Memory B cell (primary cell): ENCODE results near the gene ZNF766.

ENCODE experiments used
- ATAC-seq: fragments of 150-1000 bp; cut with Tn5 transposase; 2 replicates; pipeline ENCODE4 v1.10.0; 2021; ENCODE audit warnings: low read depth, mild to moderate bottlenecking, moderate library complexity
- DNase-seq, 2 donors: peaks; one replicate each; pipeline ENCODE4 v3.0.0; 2022; ENCODE audit warnings: low spot score in 2 of 2
- H3K27ac Mint-ChIP-seq: one replicate; pipeline ENCODE4 v1.8.0; 2022; ENCODE audit warnings: mild to moderate bottlenecking, moderate library complexity, mixed read lengths
- H3K27me3 Mint-ChIP-seq: one replicate; pipeline ENCODE4 v1.8.0; 2022; ENCODE audit warnings: mixed read lengths
- H3K36me3 Mint-ChIP-seq: one replicate; pipeline ENCODE4 v1.8.0; 2022; ENCODE audit warnings: mild to moderate bottlenecking, mixed read lengths
- H3K4me1 Mint-ChIP-seq: one replicate; pipeline ENCODE4 v1.8.0; 2022; ENCODE audit warnings: mixed read lengths
- H3K4me3 Mint-ChIP-seq: one replicate; pipeline ENCODE4 v1.8.0; 2022; ENCODE audit warnings: mild to moderate bottlenecking, moderate library complexity, mixed read lengths
- H3K9me3 Mint-ChIP-seq: one replicate; pipeline ENCODE4 v1.8.0; 2022; ENCODE audit warnings: mixed read lengths

The ZNF766 gene

GRCh38 chr19:52269338-52270261 is at the start of gene ZNF766:
Gene ZNF766 (plus strand): TSS chr19:52269587. CDS start chr19:52269614, 27 bp downstream.
- Mint-ChIP-seq H3K36me3 (peaks cover 28% of the 10 kb centered on the region), H3K4me1 (peaks cover 33% of the 10 kb centered on the region), H3K27ac (peak within 1 kb of the TSS; percentile 95), H3K27me3 (no peaks in the 10 kb centered on the region), H3K9me3 (peaks cover 4% of the 10 kb centered on the region), H3K4me3 (peak within 1 kb of the TSS; percentile 95)
- peak; percentile 98 for DNase-seq
- peak; percentile 99 for ATAC-seq

DNA sequence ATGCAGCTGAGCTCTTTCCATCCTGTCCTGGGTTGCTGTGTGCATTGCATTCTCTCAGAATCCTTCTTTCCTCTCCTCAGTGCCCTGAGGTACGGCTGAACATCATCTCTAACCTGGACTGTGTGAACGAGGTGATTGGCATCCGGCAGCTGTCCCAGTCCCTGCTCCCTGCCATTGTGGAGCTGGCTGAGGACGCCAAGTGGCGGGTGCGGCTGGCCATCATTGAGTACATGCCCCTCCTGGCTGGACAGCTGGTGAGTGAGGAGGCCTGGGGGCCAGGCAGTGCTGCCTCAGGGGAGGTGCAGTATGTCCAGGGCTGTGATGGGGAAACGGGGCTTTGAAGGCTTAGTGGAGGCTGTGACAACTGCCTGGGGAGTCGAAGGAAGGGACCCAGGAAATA is 49.8 kb upstream of the ZNF766 start:
- no peaks in the 10 kb centered on the region for H3K27me3 Mint-ChIP-seq
- H3K27ac Mint-ChIP-seq: peak overlapping the region; percentile 85
- no peak for ATAC-seq

GRCh38 chr19:52221031-52221430 is 48.4 kb upstream of the ZNF766 start:
- no peaks in the 10 kb centered on the region for H3K9me3 Mint-ChIP-seq
- peaks cover 46% of the 10 kb centered on the region for H3K36me3 Mint-ChIP-seq
- no peak overlapping the region for H3K27ac Mint-ChIP-seq
- ATAC-seq (no peak), DNase-seq (no peak)
- H3K27me3 Mint-ChIP-seq: no peaks in the 10 kb centered on the region
- H3K4me1 Mint-ChIP-seq: peaks cover 10% of the 10 kb centered on the region
- no peak overlapping the region for H3K4me3 Mint-ChIP-seq

More for the DNA sequence above, 49.8 kb upstream of the ZNF766 start:
- peaks cover 43% of the 10 kb centered on the region for H3K36me3 Mint-ChIP-seq
- no peak for DNase-seq
- H3K9me3 Mint-ChIP-seq: no peaks in the 10 kb centered on the region
- peaks cover 10% of the 10 kb centered on the region for H3K4me1 Mint-ChIP-seq
- H3K4me3 Mint-ChIP-seq: no peak overlapping the region

GRCh38 chr19:52221831-52222375 is 47.5 kb upstream of the ZNF766 start:
- no peaks in the 10 kb centered on the region for H3K9me3 Mint-ChIP-seq
- peaks cover 8% of the 10 kb centered on the region for H3K4me1 Mint-ChIP-seq
- no peak for ATAC-seq
- H3K4me3 Mint-ChIP-seq: no peak overlapping the region
- peaks cover 45% of the 10 kb centered on the region for H3K36me3 Mint-ChIP-seq
- no peaks in the 10 kb centered on the region for H3K27me3 Mint-ChIP-seq
- no peak for DNase-seq
- no peak overlapping the region for H3K27ac Mint-ChIP-seq

- H3K9me3 Mint-ChIP-seq: no peaks in the 10 kb centered on the region
- peak overlapping the region; percentile 48 for H3K27ac Mint-ChIP-seq
- no peaks in the 10 kb centered on the region for H3K27me3 Mint-ChIP-seq
- no peak overlapping the region for H3K4me3 Mint-ChIP-seq
- no peak for ATAC-seq
- peaks cover 7% of the 10 kb centered on the region for H3K4me1 Mint-ChIP-seq
- peaks cover 47% of the 10 kb centered on the region for H3K36me3 Mint-ChIP-seq
- no peak for DNase-seq
Measured at GRCh38 chr19:52224211-52224610, 45.2 kb upstream of the ZNF766 start.

DNA sequence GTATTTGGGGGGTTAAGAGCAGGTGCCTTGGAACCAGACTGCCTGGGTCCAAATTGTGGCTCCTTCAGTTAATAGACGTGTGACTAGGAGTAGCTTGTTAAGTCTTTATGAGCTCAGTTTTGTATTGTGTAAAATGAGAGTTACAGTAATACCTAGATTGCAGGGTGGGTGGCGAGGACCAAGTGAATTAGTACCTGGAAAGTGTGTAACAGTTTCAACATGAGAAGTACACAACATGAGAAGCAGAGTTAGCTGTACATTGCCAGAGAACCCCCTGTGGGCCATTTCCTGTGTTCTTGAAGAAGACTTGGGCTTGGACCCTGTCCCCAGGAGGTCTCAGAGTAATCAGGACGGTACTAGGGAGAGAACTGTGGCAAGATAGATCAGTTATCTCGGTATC is 42.7 kb upstream of the ZNF766 start:
- DNase-seq (no peak), ATAC-seq (no peak)
- Mint-ChIP-seq H3K4me1 (peaks cover 2% of the 10 kb centered on the region), H3K4me3 (no peak overlapping the region), H3K9me3 (no peaks in the 10 kb centered on the region), H3K27ac (peak overlapping the region; percentile 9), H3K27me3 (no peaks in the 10 kb centered on the region), H3K36me3 (peaks cover 28% of the 10 kb centered on the region)

DNA sequence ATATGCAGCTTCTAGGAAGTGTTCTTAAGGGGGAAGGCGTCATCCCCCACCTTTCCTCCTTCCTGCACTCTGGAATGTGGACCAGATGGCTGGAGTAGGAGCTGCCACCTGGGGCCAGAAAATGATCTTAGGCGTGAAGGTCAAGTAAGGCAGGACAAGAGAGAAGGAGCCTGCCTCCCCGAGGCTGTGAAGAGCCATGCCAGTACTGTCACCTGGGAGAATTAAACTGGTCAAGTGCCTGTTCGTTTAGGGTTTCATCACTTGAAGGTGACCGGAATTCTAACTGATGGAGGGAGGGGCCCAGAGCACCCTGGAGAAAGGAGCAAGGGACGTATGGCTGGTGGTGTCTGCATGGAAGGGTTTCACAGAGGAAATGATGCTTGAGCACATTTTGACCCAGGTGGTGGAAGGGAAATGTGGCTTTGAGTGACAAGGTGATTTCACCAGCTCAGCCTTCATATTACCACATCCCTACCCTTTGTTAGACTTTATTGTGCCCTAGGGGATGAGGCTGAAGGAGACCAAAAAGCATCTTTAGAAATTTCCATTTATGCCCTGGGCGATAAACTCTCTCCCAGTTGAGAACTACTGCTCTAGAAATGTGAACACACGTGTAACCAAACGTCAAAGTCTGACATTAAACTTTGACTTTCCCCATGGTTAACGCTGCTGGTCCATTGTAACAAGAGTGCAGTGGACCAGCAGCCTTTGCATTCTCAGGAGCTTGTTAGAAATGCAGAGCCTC is 42.0 kb upstream of the ZNF766 start:
- no peak overlapping the region for H3K4me3 Mint-ChIP-seq
- H3K36me3 Mint-ChIP-seq: peaks cover 30% of the 10 kb centered on the region
- H3K9me3 Mint-ChIP-seq: no peaks in the 10 kb centered on the region
- no peak for DNase-seq
- ATAC-seq: no peak
- no peak overlapping the region for H3K27ac Mint-ChIP-seq
- peaks cover 2% of the 10 kb centered on the region for H3K4me1 Mint-ChIP-seq
- H3K27me3 Mint-ChIP-seq: no peaks in the 10 kb centered on the region

GRCh38 chr19:52227980-52228379 is 41.4 kb upstream of the ZNF766 start:
- Mint-ChIP-seq H3K27me3 (no peaks in the 10 kb centered on the region), H3K4me1 (peaks cover 2% of the 10 kb centered on the region), H3K27ac (no peak overlapping the region), H3K9me3 (no peaks in the 10 kb centered on the region), H3K4me3 (no peak overlapping the region), H3K36me3 (peaks cover 30% of the 10 kb centered on the region)
- DNase-seq (no peak), ATAC-seq (no peak)

- Mint-ChIP-seq H3K4me1 (peaks cover 2% of the 10 kb centered on the region), H3K4me3 (no peak overlapping the region), H3K9me3 (no peaks in the 10 kb centered on the region), H3K27me3 (no peaks in the 10 kb centered on the region), H3K36me3 (peaks cover 20% of the 10 kb centered on the region), H3K27ac (no peak overlapping the region)
- ATAC-seq (no peak), DNase-seq (no peak)
Measured at GRCh38 chr19:52229524-52229923, 39.9 kb upstream of the ZNF766 start.

- Mint-ChIP-seq H3K9me3 (no peaks in the 10 kb centered on the region), H3K4me3 (no peak overlapping the region), H3K4me1 (peaks cover 2% of the 10 kb centered on the region), H3K27me3 (no peaks in the 10 kb centered on the region), H3K36me3 (peaks cover 17% of the 10 kb centered on the region), H3K27ac (peak overlapping the region; percentile 60)
- ATAC-seq: no peak
- DNase-seq: no peak
Measured at GRCh38 chr19:52230685-52231084, 38.7 kb upstream of the ZNF766 start.

GRCh38 chr19:52231154-52231910 is 38.1 kb upstream of the ZNF766 start:
- DNase-seq (no peak), ATAC-seq (no peak)
- no peaks in the 10 kb centered on the region for H3K27me3 Mint-ChIP-seq
- peaks cover 2% of the 10 kb centered on the region for H3K4me1 Mint-ChIP-seq
- H3K9me3 Mint-ChIP-seq: no peaks in the 10 kb centered on the region
- H3K4me3 Mint-ChIP-seq: no peak overlapping the region
- H3K36me3 Mint-ChIP-seq: peaks cover 11% of the 10 kb centered on the region
- peak overlapping the region; percentile 60 for H3K27ac Mint-ChIP-seq

GRCh38 chr19:52234406-52234805 is 35.0 kb upstream of the ZNF766 start:
- Mint-ChIP-seq H3K27me3 (no peaks in the 10 kb centered on the region), H3K4me1 (no peaks in the 10 kb centered on the region), H3K4me3 (no peak overlapping the region), H3K36me3 (peaks cover 2% of the 10 kb centered on the region), H3K27ac (peak overlapping the region; percentile 18), H3K9me3 (no peaks in the 10 kb centered on the region)
- ATAC-seq (no peak), DNase-seq (no peak)

DNA sequence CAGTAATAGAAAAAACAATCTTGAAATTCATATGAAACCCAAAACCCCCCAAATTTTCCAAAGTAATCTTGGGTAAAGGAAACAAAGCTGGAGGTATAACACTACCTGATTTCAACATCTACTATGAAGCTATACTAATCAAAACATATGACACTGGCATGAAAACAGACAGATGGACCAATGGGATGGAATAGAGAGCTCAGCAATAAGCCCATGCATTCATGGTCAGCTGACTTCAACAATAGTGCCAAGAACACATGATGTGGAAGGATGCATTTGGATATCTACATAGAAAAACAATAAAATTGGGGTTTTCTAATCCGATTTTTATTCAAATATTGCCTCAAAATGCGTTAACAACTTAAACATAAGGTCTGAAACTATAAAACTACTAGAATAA is 32.2 kb upstream of the ZNF766 start:
- Mint-ChIP-seq H3K36me3 (no peaks in the 10 kb centered on the region), H3K27me3 (no peaks in the 10 kb centered on the region), H3K4me3 (no peak overlapping the region), H3K9me3 (no peaks in the 10 kb centered on the region), H3K27ac (no peak overlapping the region), H3K4me1 (no peaks in the 10 kb centered on the region)
- no peak for ATAC-seq
- DNase-seq: no peak
